GM12878 (cell line): ENCODE results near the gene RBP3. TPM values are rescaled to one million over a fixed set of nuclear protein-coding genes. Genes with fewer than 3 reads are reported as not detected.

Experiments used
- ATAC-seq: fragments of 200-7000 bp; cut with Tn5 transposase; 3 replicates; pipeline ENCODE4 v1.9.1; 2020; ENCODE audit warnings: mild to moderate bottlenecking, moderate library complexity
- BruUV-seq: library from RNA; stranded (reverse); fragments of 400-500 nt; replicated peaks from 2 replicates; lab custom pipeline; 2021; lab: Mats Ljungman, UMichigan
- CTCF ChIA-PET: fragments of 300-600 bp; sonication (Branson Sonifier 250); formaldehyde crosslinking; extraction: SDS; loops from one replicate; lab custom pipeline; 2021; ENCODE audit warnings: inconsistent platforms; lab: Yijun Ruan, JAX
- POLR2A ChIA-PET: fragments of 350-600 bp; formaldehyde crosslinking; extraction: SDS; loops from one replicate; lab custom pipeline; 2021; ENCODE audit warnings: inconsistent platforms; lab: Charles Lee
- RAD21 ChIA-PET: fragments of 300-600 bp; sonication (Branson Sonifier 250); formaldehyde crosslinking; loops from one replicate; lab custom pipeline; 2023; ENCODE audit warnings: antibody characterized with exemption; ENCODE audit not compliant: unreplicated experiment; lab: Charles Lee
- SMC1A ChIA-PET: fragments of 300-600 bp; sonication (Branson Sonifier 250); formaldehyde crosslinking; loops from one replicate; lab custom pipeline; 2023; ENCODE audit not compliant: unreplicated experiment, uncharacterized antibody; lab: Charles Lee
- DNase-seq: peaks from one replicate; pipeline ENCODE4 v3.0.0-alpha.2; 2011; ENCODE audit warnings: low read depth, low spot score
- FAIRE-seq: peaks from 3 replicates; lab custom pipeline; 2011; peaks lifted over from hg19 to GRCh38; lab: Jason Lieb, UNC
- H2AFZ ChIP-seq: 2 replicates; pipeline ENCODE4 v1.6.0; 2011; ENCODE audit warnings: low read depth, low read length, control low read depth; ENCODE audit not compliant: control insufficient read depth
- H3K27ac ChIP-seq: 2 replicates; pipeline ENCODE4 v1.5.1; 2011; ENCODE audit warnings: control low read depth; ENCODE audit not compliant: control insufficient read depth, insufficient read depth
- H3K27me3 ChIP-seq, 2 experiments: replicated peaks in 1 of 2; 2 replicates each; pipeline versions ENCODE4 v1.6.0 to v1.6.1; 2011; ENCODE audit warnings: low read length in 1 of 2; ENCODE audit not compliant: control insufficient read depth in 2 of 2, insufficient read depth in 2 of 2
- H3K36me3 ChIP-seq, 2 experiments: 2 replicates each; pipeline ENCODE4 v1.5.1; 2011; ENCODE audit warnings: low read length in 1 of 2; ENCODE audit not compliant: control insufficient read depth in 2 of 2, insufficient read depth in 2 of 2
- H3K4me1 ChIP-seq: 2 replicates; pipeline ENCODE4 v1.6.1; 2011; ENCODE audit warnings: mild to moderate bottlenecking, low read length, moderate library complexity, mixed read lengths; ENCODE audit not compliant: control insufficient read depth, insufficient read depth
- H3K4me2 ChIP-seq: 2 replicates; pipeline ENCODE4 v1.6.0; 2011; ENCODE audit warnings: control low read depth; ENCODE audit not compliant: control insufficient read depth, insufficient read depth
- H3K4me3 ChIP-seq: fragments of 200-600 bp; sonication (generic); 2 replicates; pipeline ENCODE4 v1.5.1; 2016
- H3K79me2 ChIP-seq: 2 replicates; pipeline ENCODE4 v1.6.0; 2011; ENCODE audit warnings: low read length; ENCODE audit not compliant: control insufficient read depth, insufficient read depth
- H3K9ac ChIP-seq: 2 replicates; pipeline ENCODE4 v1.8.0; 2011; ENCODE audit warnings: low read length, control low read depth, mixed read lengths; ENCODE audit not compliant: control insufficient read depth, insufficient read depth
- H3K9me3 ChIP-seq: replicated peaks from 3 replicates; pipeline ENCODE4 v1.5.1; 2011; ENCODE audit warnings: mild to moderate bottlenecking, low read length; ENCODE audit not compliant: control insufficient read depth, insufficient read depth
- H4K20me1 ChIP-seq: 2 replicates; pipeline ENCODE4 v1.6.0; 2011; ENCODE audit not compliant: control insufficient read depth, insufficient read depth
- BHLHE40 ChIP-seq, 2 experiments: fragments of 450-650 bp in 1 of 2; IDR thresholded peaks; 2 replicates each; pipeline ENCODE4 v1.6.1; 2011 to 2017; ENCODE audit warnings: low read depth in 2 of 2, borderline replicate concordance in 1 of 2, improper control_type of control experiment in 1 of 2, low read length in 1 of 2, mild to moderate bottlenecking in 1 of 2
- CHD2 ChIP-seq: IDR thresholded peaks from 2 replicates; pipeline ENCODE4 v1.6.1; 2011; ENCODE audit warnings: low read depth, low read length, improper control_type of control experiment, borderline replicate concordance
- EGR1 ChIP-seq, 2 experiments: IDR thresholded peaks; 1 replicate in 1 of 2; 2 replicates in 1 of 2; pipeline ENCODE4 v1.6.1; 2011 to 2012; ENCODE audit warnings: low read depth in 2 of 2, low read length in 2 of 2, borderline replicate concordance in 1 of 2, mild to moderate bottlenecking in 1 of 2, moderate library complexity in 1 of 2
- HDAC6 ChIP-seq: fragments of 200-600 bp; sonication (generic); IDR thresholded peaks from one replicate; pipeline ENCODE4 v1.8.0; 2017; ENCODE audit warnings: antibody characterized with exemption; ENCODE audit not compliant: unreplicated experiment
- IRF5 ChIP-seq: fragments of 450-650 bp; IDR thresholded peaks from 2 replicates; pipeline ENCODE4 v1.6.1; 2017; ENCODE audit warnings: borderline replicate concordance
- MYB ChIP-seq: fragments of 150-350 bp; IDR thresholded peaks from 2 replicates; pipeline ENCODE4 v1.6.1; 2014; ENCODE audit warnings: mild to moderate bottlenecking, low read depth, low read length, borderline replicate concordance
- NBN ChIP-seq: fragments of 450-650 bp; IDR thresholded peaks from 2 replicates; pipeline ENCODE4 v1.6.1; 2016
- PKNOX1 ChIP-seq: fragments of 450-650 bp; IDR thresholded peaks from 2 replicates; pipeline ENCODE4 v1.6.1; 2016; ENCODE audit warnings: mild to moderate bottlenecking
- RAD51 ChIP-seq: fragments of 450-650 bp; IDR thresholded peaks from 2 replicates; pipeline ENCODE4 v1.6.1; 2016; ENCODE audit warnings: moderate library complexity, mild to moderate bottlenecking, inconsistent platforms
- RELA ChIP-seq: fragments of 450-650 bp; IDR thresholded peaks from 2 replicates; pipeline ENCODE4 v1.8.0; 2014; ENCODE audit warnings: borderline replicate concordance; ENCODE audit not compliant: partially characterized antibody
- RUNX3 ChIP-seq: IDR thresholded peaks from 2 replicates; pipeline ENCODE4 v1.6.1; 2012; ENCODE audit warnings: low read length, inconsistent platforms
- SIN3A ChIP-seq: IDR thresholded peaks from 2 replicates; pipeline ENCODE4 v1.6.1; 2012; ENCODE audit warnings: low read depth, low read length, improper control_type of control experiment
- SPI1 ChIP-seq: IDR thresholded peaks from 2 replicates; pipeline ENCODE4 v1.6.1; 2011; ENCODE audit warnings: low read depth, mild to moderate bottlenecking, low read length, moderate library complexity, borderline replicate concordance; ENCODE audit not compliant: insufficient read depth
- WRNIP1 ChIP-seq: IDR thresholded peaks from 2 replicates; pipeline ENCODE4 v1.6.1; 2011; ENCODE audit warnings: low read depth, low read length, improper control_type of control experiment, borderline replicate concordance
- YY1 ChIP-seq: IDR thresholded peaks from 2 replicates; pipeline ENCODE4 v1.6.1; 2011; ENCODE audit warnings: low read depth, mild to moderate bottlenecking, low read length
- ZBTB11 ChIP-seq: fragments of 450-650 bp; formaldehyde crosslinking; IDR thresholded peaks from 2 replicates; pipeline ENCODE4 v1.5.0; 2022; ENCODE audit warnings: mild to moderate bottlenecking, missing genetic modification characterization
- ZBTB33 ChIP-seq: fragments of 450-650 bp; IDR thresholded peaks from 2 replicates; pipeline ENCODE4 v1.6.1; 2017; ENCODE audit warnings: mild to moderate bottlenecking
- ZNF24 ChIP-seq: fragments of 450-650 bp; IDR thresholded peaks from 2 replicates; pipeline ENCODE4 v1.6.1; 2017; ENCODE audit warnings: antibody characterized with exemption, mild to moderate bottlenecking
- WGBS: methylation state at CpG from one replicate; pipeline ENCODE4 v1.1.6; 2016; ENCODE audit warnings: low lambda C conversion rate; ENCODE audit not compliant: insufficient replicate concordance, insufficient coverage; ENCODE audit errors: missing lambda C conversion rate; 5-methylcytosine and 5-hydroxymethylcytosine counted together
- in situ Hi-C: fragments of 300-500 bp; cut with MboI; formaldehyde crosslinking; loops from 9 replicates; pipeline ENCODE4 v1.14.3; 2018; ENCODE audit warnings: mixed read lengths
- intact Hi-C: fragments of 100-400 bp; cut with micrococcal nuclease; formaldehyde crosslinking; loops from one replicate; pipeline ENCODE4 v1.14.2; 2022; ENCODE audit not compliant: unreplicated experiment
- polyA plus RNA-seq, 11 experiments: library from polyadenylated mRNA; depleted of rRNA in 4 of 11; unstranded in 6 of 11; stranded (reverse) in 5 of 11; fragments of >200 nt; fragmentation: Nextera tagmentation in 4 of 11; fragmentation: Illumina TruSeq in 1 of 11; extraction: Ambion mirVana in 4 of 11; extraction: Trizol in 1 of 11; gene quantifications; 1 replicate in 1 of 11; 2 replicates in 10 of 11; pipeline versions ENCODE4 v1.2.1 to v1.2.3, GENCODE V29; 2011 to 2016; ENCODE audit warnings: inconsistent platforms in 2 of 11, missing spikeins in 2 of 11, low read depth in 1 of 11
- total RNA-seq, 4 experiments: library from RNA; depleted of rRNA in 3 of 4; stranded (reverse); fragments of >200 nt in 3 of 4; fragmentation: Illumina TruSeq in 1 of 4; extraction: Trizol in 1 of 4; gene quantifications; 2 replicates each; pipeline versions ENCODE4 v1.2.1 to v1.2.3, GENCODE V29; 2013 to 2021

Gene RBP3
- total and polyA plus RNA-seq, 10 of the 15 experiments (the other 5 are each of a cell fraction or from before 2014, with no cell fraction given), result not detected

GRCh38 chr10:47404937-47405336, 56.8 kb downstream of the RBP3 start:
- ChIA-PET CTCF (interaction anchor here (1.2 kb wide), 1 partner anchor 9 kb away, joined by 4 read pairs; no protein-coding TSS in a partner anchor), SMC1A (interaction anchor here (0.7 kb wide), 1 partner anchor 197 kb away, joined by 3 read pairs; no protein-coding TSS in a partner anchor), POLR2A (no interaction called here)
- WGBS, result 0% methylated on average over 2 of the region's 2 CpGs
- no TSS peak for BruUV-seq
- Histone ChIP-seq H3K27me3 (no peaks in the 10 kb centered on the region; a peak in 1 of 4 replicates), H4K20me1 (no peaks in the 10 kb centered on the region), H3K79me2 (no peaks in the 10 kb centered on the region), H3K36me3 (no peaks in the 10 kb centered on the region)
- DNase-seq, result no peak
- intact Hi-C loops (no loop called here), in situ Hi-C loops (no loop called here)
- TF ChIP-seq ZBTB33, result no peak
- TF ChIP-seq MYB, result no peak
- no peak for TF ChIP-seq CHD2
- TF ChIP-seq IRF5, result no peak
- TF ChIP-seq RUNX3, result no peak
- TF ChIP-seq WRNIP1, result no peak
- TF ChIP-seq ZNF24, result no peak
- TF ChIP-seq NBN, result no peak
- no peak for TF ChIP-seq HDAC6
- no peak for TF ChIP-seq YY1
- no peak for TF ChIP-seq BHLHE40 (IDR thresholded peaks at IDR 0.05; ENCODE audit: borderline replicate concordance in 1 of 2, low read depth in 2 of 2, low read length in 1 of 2)
- TF ChIP-seq RAD51, result no peak
- TF ChIP-seq ZBTB11, result no peak
- TF ChIP-seq EGR1 (IDR thresholded peaks at IDR 0.05; ENCODE audit: borderline replicate concordance in 1 of 2, low read depth in 2 of 2, low read length in 2 of 2), result no peak
- no peak for TF ChIP-seq SPI1
- no peak for TF ChIP-seq PKNOX1
- TF ChIP-seq RELA, result no peak
- TF ChIP-seq SIN3A, result no peak
- TF ChIP-seq, all 136 proteins: peak for 0
- Histone ChIP-seq H3K9ac (no peak overlapping the region), H3K9me3 (no peaks in the 10 kb centered on the region), H3K27ac (no peak overlapping the region), H2AFZ (no peak overlapping the region), H3K4me2 (no peak overlapping the region), H3K4me3 (no peak overlapping the region), H3K4me1 (no peaks in the 10 kb centered on the region)
- FAIRE-seq, result no peak
- RAD21 ChIA-PET, result no interaction called here
- no peak for ATAC-seq
